ENCODE measurements around the gene CCDC97. TPM values are rescaled to one million over a fixed set of nuclear protein-coding genes. Genes with fewer than 3 reads are reported as not detected.
A peak's percentile ranks its signal among the peaks of the same experiment; 100 is the strongest.

Gene CCDC97
- total RNA-seq, 2 donors from 2014 or later = 10.6 to 11.2 TPM

DNA sequence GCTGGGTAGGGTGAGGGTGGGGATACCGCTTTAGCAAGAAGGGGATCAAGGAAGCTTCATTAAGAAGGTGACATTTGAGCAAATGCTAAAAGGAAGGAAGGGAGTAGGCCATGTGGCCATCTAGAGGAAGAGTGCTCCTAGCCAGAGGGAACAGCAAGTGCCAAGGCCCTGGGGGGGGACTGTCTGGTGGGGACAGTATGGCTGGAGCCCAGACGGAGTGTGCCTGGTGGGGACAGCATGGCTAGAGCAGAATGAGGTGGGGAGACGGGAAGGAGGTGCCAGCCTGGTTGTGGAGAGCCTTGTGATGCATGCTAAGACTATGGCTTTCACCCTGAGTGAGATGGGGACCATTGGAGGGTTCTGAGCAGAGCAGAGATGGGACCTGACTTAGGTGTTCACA lies 45.8 kb downstream of the CCDC97 start:
- TF ChIP-seq, protein P1, sequence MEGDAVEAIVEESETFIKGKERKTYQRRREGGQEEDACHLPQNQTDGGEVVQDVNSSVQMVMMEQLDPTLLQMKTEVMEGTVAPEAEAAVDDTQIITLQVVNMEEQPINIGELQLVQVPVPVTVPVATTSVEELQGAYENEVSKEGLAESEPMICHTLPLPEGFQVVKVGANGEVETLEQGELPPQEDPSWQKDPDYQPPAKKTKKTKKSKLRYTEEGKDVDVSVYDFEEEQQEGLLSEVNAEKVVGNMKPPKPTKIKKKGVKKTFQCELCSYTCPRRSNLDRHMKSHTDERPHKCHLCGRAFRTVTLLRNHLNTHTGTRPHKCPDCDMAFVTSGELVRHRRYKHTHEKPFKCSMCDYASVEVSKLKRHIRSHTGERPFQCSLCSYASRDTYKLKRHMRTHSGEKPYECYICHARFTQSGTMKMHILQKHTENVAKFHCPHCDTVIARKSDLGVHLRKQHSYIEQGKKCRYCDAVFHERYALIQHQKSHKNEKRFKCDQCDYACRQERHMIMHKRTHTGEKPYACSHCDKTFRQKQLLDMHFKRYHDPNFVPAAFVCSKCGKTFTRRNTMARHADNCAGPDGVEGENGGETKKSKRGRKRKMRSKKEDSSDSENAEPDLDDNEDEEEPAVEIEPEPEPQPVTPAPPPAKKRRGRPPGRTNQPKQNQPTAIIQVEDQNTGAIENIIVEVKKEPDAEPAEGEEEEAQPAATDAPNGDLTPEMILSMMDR (IDR thresholded peaks at IDR 0.05) = no peak
- no peak for TF ChIP-seq POLR2A (IDR thresholded peaks at IDR 0.05)
- 69 to 74% methylated on average over 3 of the region's 3 CpGs for WGBS, 2 donors
- Histone ChIP-seq H3K9me3 (no peaks in the 10 kb centered on the region), H3K27ac (no peak overlapping the region), H3K4me1 (peaks cover 37% of the 10 kb centered on the region), H3K4me3 (no peak overlapping the region), H3K36me3 (replicated peaks in 1 of 2; ENCODE audit: insufficient read depth in 1 of 2, low read depth in 2 of 2) (no peaks in the 10 kb centered on the region), H3K27me3 (no peaks in the 10 kb centered on the region)
- intact Hi-C loops (cut with DNase I) = no loop called here
- no peak for DNase-seq
- no peak for ATAC-seq

DNA sequence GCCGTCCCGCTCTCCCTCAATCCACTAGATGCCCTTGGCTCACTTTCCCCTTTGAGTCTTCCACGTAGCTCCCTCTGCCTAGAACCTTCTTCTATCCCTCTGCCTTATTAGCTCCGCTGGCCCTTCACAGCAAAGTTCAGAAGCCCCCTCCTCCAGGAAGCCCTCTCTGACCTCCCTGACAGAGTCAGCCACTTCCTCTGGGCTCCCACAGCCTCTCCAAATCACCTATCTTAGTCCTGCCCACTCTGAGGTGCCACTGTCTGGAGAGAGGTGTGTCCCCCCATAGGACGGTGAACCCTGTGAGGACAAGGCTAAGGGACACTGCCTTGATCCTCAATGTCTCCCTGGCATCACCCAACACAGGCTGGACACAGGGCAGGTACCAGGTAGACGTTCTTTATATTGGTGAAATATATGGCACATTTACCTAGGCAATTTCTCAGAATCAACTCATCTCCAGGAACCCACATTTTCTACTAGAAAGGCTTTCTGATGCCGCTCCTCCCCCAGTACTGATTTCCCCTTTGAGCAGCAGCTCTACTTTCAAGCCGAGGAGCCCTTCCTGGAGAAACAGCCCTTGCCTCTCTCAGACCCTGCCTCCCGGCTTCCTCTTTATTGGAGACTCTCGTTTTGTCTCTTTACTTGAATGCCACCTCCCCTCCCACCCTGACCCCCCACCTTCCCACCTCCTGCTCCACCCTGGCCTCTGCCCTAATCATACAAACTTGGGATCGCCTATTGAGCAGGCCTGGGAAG lies 47.2 kb downstream of the CCDC97 start:
- no peak for ATAC-seq
- intact Hi-C loops (cut with DNase I) = no loop called here
- no peaks in the 10 kb centered on the region for H3K27me3 ChIP-seq
- peaks cover 23% of the 10 kb centered on the region for H3K4me1 ChIP-seq
- H3K4me3 ChIP-seq = no peak overlapping the region
- peak in 1 of 4 donors; percentile 15 for DNase-seq
- no peaks in the 10 kb centered on the region for H3K9me3 ChIP-seq
- 74 to 79% methylated on average over 11 of the region's 11 CpGs for WGBS, 2 donors
- TF ChIP-seq POLR2A (IDR thresholded peaks at IDR 0.05) = no peak
- TF ChIP-seq, protein P1 (IDR thresholded peaks at IDR 0.05) = no peak
- no peaks in the 10 kb centered on the region for H3K36me3 ChIP-seq (replicated peaks in 1 of 2; ENCODE audit: insufficient read depth in 1 of 2, low read depth in 2 of 2)
- H3K27ac ChIP-seq = no peak overlapping the region

DNA sequence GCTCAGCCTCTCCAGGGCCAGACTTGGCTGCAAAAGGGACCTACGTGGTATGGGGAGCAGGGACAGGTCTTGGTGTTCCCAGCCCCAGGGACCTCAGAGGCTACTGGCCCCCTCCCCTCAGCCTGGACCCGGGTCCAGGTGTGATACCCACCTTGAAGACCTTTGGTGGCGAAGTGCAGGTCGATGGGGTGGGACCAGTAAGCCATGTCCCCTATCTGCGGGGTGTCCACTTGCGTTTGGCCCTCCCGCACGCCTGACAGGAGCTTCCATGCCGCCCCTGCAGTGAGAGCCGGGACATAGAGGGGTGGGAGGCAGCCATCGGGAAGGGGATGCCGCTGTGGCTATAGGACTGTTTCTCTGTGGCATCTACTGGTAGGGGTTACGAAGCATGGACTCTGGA lies 47.8 kb downstream of the CCDC97 start:
- ATAC-seq (no peak), DNase-seq (no peak)
- WGBS, 2 donors = 78 to 87% methylated on average over 4 to 11 of the region's 13 CpGs
- intact Hi-C loops (cut with DNase I) = no loop called here
- Histone ChIP-seq H3K4me3 (no peak overlapping the region), H3K9me3 (no peaks in the 10 kb centered on the region), H3K4me1 (peaks cover 23% of the 10 kb centered on the region), H3K36me3 (replicated peaks in 1 of 2; ENCODE audit: insufficient read depth in 1 of 2, low read depth in 2 of 2) (no peaks in the 10 kb centered on the region), H3K27me3 (no peaks in the 10 kb centered on the region), H3K27ac (no peak overlapping the region)
- TF ChIP-seq, protein P1 (IDR thresholded peaks at IDR 0.05) = no peak
- no peak for TF ChIP-seq POLR2A (IDR thresholded peaks at IDR 0.05)

- H3K27ac ChIP-seq = no peak overlapping the region
- 83 to 100% methylated on average over 1 of the region's 1 CpG for WGBS, 2 donors
- no peaks in the 10 kb centered on the region for H3K27me3 ChIP-seq
- H3K36me3 ChIP-seq (replicated peaks in 1 of 2; ENCODE audit: insufficient read depth in 1 of 2, low read depth in 2 of 2) = no peaks in the 10 kb centered on the region
- H3K4me1 ChIP-seq = peaks cover 17% of the 10 kb centered on the region
- ATAC-seq (no peak), DNase-seq (no peak)
- no peaks in the 10 kb centered on the region for H3K9me3 ChIP-seq
- no peak overlapping the region for H3K4me3 ChIP-seq
- TF ChIP-seq POLR2A (IDR thresholded peaks at IDR 0.05) = no peak
- TF ChIP-seq, protein P1 (IDR thresholded peaks at IDR 0.05) = no peak
- intact Hi-C loops (cut with DNase I) = no loop called here
Observed at GRCh38 chr19:41359741-41360140, 49.8 kb downstream of the CCDC97 start.
